NCI-H2196 treated with DMSO at 0.1 percent for 48 hours (cell line): ENCODE data around the gene FGFR1OP2.
A peak's percentile ranks its signal among the peaks of the same experiment; 100 is the strongest.

Experiments used
- DNase-seq: peaks from one replicate; lab custom pipeline; 2025; ENCODE audit not compliant: unreplicated experiment; lab: John Stamatoyannopoulos, UW

FGFR1OP2 gene

DNA sequence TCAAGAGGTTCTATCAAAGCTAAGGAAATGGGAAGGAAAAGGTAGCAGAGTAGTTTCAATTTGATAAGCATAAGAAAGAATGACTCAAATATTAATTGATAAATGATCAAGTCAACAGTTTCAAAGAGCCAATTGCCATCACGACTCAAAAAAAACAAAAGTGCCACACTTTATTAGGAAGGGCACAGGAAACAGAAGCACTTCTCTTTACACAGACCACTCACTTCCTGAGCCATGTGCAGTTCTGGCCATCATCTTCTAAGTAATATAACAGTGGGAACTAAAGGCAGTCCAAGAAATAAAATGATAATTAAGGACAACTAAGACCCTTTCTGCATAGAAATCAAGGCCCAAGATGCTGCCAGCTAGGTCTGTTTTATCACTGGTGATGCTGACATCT lies 62.7 kb downstream of the FGFR1OP2 start:
- no peak for DNase-seq

DNA sequence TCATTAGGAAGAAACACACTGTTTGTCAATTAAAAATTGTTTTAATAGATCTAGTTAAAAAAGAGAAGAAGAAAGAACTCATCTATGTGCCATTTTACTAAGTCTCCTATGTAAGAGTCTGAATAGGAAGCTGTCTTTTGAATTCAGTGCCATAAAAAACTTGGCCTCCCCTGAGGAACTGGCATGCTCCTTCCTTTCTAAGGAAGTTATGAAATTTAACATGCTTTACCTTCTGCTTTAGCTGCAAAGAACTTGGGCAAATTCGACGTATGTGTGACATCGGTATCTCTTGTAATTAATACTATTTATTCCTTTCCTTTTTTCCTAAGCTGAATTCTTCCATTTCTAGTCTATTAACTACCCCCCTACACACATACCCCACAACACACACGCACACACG lies 63.4 kb downstream of the FGFR1OP2 start:
- DNase-seq: no peak

GRCh38 chr12:27002141-27002540 lies 63.9 kb downstream of the FGFR1OP2 start:
- DNase-seq: no peak

DNA sequence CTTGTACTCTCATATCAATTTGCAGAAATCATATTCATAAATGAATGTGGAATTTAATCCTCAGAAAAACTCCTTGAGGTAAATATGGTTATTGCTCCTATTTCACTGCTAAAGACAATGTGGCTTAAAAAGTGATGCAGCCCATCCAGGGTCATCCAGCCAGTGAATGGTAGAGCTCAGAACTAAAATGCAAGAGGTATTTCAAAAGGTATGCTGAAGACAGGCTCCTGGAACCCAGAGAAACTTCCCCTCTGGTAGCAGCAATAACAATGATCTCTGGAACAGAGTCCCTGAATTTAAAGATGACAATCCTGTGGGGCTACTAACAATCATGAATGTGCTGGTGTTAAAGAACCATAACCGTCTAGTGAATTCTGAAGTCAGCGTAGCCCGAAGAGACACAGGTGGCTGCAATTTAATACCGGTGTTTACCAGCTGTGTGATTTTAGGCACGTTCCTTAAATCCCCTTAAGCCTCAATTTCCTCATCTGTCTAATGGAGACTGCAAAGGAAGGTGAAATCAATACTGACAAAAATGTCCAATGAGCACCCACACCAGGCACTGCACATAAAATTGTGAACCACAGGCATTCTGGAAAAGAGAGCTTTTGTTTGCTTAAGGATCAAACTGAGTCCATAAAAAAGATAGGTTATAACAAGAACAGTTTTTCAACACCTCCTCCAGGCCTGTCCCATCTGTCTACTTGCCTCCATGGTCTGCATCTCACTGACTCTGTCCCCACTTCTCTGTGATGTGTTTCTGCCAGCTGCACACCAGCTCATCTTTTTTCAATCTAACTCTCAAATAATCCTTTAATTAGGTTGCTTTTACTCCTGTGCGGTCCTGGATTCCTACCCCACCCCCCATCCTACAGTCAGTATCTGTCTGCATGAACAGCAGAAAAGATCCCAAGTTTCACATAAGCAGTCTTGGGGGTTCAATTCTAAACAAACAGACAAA lies 65.4 kb downstream of the FGFR1OP2 start:
- peak; percentile 48 for DNase-seq

DNA sequence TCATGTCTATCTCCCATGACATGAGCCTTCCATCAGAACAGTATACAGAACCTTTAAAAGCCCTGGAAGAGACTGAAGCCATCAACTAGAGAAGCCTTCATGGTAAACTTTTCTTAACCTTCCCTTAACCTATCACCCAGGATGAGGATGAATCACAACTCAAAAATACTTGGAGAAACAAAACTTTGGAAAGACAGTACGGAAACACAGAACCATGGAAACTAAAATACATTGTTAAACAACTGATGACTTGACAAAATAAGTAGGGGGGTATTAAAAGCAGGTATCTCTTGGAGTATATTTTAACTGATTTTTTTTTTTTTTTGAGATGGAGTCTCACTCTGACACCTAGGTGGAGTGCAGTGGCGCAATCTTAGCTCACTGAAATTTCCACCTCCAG lies 67.2 kb downstream of the FGFR1OP2 start:
- DNase-seq: no peak

GRCh38 chr12:27006797-27007467 lies 68.7 kb downstream of the FGFR1OP2 start:
- DNase-seq: no peak

GRCh38 chr12:27008081-27008480 lies 69.8 kb downstream of the FGFR1OP2 start:
- DNase-seq: no peak

GRCh38 chr12:27009881-27010301 lies 71.6 kb downstream of the FGFR1OP2 start:
- DNase-seq: no peak

GRCh38 chr12:27012239-27012981 lies 74.1 kb downstream of the FGFR1OP2 start:
- peak; percentile 97 for DNase-seq

DNA sequence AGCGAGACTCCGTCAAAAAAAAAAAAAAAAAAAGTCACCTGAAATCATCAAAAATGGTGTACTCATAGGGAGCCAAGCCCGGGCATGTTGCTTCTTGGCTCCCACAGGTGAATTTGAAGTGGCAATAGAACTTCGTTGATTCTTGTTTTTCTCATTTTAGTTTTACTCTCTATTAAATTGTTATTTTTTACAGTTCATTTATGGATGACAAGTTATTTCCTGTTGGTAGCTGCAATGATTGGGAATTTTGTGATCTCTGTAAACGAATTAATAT lies 74.6 kb downstream of the FGFR1OP2 start:
- no peak for DNase-seq

DNA sequence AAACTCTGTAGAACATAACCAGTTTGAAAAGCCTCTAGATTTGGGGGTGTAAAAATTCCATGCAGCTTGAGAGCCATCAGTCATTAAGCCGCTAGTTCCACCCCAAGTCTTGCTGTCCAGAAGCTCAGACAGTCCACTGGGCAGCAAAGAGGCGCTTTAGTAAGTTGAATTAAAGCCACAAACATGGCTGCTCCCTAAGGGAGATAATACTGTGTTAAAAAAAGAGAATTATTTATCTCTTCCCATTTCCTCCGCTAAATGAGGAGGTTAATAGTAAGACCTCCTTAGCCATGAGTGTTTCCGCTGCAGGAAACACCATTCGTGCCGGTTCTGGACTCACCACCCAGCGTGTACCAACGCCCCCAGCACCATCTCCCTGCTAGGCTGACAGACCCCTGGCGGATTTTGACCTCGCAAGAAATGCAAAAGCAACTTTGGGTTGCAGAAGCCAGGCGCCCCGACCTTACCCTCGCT lies 75.4 kb downstream of the FGFR1OP2 start:
- peak; percentile 64 for DNase-seq

DNA sequence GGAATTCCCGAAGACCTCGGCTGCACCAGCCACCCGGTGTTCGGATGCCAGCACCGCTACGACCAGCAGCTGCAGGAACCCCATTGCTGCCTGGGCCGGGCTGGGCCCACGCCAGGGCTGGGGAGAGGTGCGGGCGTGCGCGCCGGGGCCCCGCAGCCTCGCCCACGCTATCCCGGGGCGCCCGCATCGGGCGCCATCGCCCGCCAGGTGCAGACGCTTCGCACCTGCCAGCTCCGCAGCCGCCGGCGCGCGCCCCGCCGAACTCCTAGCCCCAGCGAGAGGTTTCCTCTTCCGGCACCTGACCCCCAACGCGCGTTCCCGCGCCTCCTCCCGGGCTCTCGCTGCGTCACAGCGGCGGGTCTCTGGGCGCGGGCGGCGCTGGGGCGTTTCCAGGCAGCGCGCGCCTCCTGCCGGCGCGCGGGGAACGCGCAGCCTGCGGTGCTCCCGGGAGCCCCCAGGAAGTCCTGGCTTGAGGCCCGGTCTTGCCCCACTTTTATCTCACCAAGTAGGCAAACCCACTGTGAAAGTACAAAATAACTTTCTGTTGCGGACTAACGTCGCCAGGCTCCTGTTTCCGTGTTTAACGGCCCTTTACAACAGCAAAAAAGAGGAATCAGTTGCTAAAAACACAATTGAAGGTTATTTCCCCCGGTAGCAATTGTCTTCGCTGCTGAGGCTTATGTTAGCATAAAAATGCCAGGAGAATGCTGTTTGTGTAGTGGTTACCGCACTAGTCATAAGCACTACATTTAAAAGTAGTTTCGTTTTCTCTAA lies 76.0 kb downstream of the FGFR1OP2 start, which contains the start of gene TM7SF3:
Gene TM7SF3, minus strand, starts transcription at position 300 of the 774 bp plus-strand sequence. Its CDS starts 216 bp downstream, at position 84.
- peak; percentile 99 for DNase-seq

GRCh38 chr12:27014859-27015729 lies 76.8 kb downstream of the FGFR1OP2 start:
- DNase-seq: no peak

DNA sequence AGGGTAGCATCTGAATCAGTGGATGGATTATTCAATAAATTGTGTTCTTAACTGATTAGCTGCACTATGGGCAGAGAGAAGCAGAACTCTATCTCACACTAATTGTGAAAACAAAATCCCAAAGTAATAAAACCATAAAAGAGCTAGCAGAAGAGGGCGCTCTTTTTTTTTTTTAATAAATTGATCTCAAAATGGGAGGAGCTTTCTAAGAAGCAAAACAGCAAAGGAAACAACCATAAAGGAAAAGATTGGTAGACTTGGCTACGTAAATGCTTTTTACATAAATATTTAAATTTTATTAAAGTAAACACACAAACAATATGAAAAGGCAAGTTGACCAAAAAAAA lies 77.4 kb downstream of the FGFR1OP2 start:
- peak; percentile 63 for DNase-seq
